HG03575 (cell line): Measurements from ENCODE around the gene HIVEP1.

ENCODE experiments used
- ATAC-seq: cut with Tn5 transposase; IDR thresholded peaks from one replicate; pipeline ENCODE4 v1.9.1; 2021; ENCODE audit not compliant: unreplicated experiment, insufficient number of reproducible peaks, low FRiP score; ENCODE audit errors: extremely low read depth

Gene HIVEP1

DNA sequence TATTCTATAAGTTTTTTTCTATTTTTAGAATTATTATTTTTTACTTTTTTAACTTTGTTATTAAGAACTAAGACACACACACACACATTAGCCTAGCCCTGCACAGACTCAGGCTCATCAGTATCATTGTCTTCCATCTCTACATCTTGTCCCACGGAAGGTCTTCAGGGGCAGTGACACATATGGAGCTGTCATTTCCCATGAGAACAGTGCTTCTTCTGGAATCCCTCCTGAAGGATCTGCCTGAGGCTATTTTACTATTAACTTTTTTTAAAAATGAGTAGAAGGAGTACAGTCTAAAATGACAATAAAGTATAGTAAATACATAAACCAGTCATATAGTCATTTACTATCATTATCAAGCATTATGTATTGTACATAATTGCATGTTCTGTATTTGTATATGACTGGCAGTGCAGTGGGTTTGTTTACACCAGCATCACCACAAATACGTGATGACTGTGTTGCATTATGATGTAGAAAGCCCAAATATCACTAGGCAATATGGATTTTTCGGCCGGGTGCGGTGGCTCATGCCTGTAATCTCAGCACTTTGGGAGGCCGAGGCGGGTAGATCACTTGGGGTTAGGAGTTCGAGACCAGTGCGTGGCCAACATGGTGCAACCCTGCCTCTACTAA, 57.9 kb downstream of the HIVEP1 start:
- no peak for ATAC-seq

- ATAC-seq = no peak
These were observed 59.0 kb downstream of the HIVEP1 start for GRCh38 chr6:12071064-12071615.

GRCh38 chr6:12075067-12075563, 63.0 kb downstream of the HIVEP1 start:
- no peak for ATAC-seq

DNA sequence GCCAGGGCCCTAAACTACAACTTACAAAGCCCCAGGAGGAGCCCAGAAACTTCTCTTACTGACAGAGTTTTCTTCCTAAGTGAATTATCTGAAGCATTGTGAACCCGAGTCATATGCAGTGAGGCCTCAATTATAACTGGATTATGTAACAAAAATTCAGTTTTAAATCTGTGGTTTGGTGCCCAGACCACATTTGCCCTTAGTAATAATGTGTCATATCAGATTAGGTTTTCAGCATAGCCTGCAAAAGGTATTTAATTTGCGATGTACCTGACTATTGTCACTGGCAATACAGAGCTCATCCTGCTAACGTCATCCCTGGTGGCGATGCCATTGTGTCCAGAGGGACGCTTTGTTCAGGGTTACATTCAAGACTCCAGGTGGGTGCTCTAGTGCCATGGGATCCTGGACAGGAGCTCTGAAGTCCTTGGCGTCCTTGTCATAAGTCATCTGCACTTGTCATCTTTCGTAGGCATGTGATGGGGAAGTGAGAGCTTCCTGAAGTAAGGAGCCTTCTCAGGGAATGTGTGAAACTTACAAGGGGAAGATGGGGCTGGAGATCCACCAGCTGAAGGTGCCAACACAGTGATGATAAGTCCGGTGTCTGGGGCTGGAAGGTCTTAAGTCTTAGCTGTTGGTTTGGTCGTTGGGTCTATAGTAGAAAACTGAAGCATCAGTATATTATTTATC, 65.1 kb downstream of the HIVEP1 start:
- ATAC-seq = no peak

- ATAC-seq = no peak
These were observed 65.9 kb downstream of the HIVEP1 start for GRCh38 chr6:12078014-12078413.

GRCh38 chr6:12081771-12082170, 69.7 kb downstream of the HIVEP1 start:
- no peak for ATAC-seq

- ATAC-seq = no peak
These were observed 70.3 kb downstream of the HIVEP1 start for GRCh38 chr6:12082368-12082767.

DNA sequence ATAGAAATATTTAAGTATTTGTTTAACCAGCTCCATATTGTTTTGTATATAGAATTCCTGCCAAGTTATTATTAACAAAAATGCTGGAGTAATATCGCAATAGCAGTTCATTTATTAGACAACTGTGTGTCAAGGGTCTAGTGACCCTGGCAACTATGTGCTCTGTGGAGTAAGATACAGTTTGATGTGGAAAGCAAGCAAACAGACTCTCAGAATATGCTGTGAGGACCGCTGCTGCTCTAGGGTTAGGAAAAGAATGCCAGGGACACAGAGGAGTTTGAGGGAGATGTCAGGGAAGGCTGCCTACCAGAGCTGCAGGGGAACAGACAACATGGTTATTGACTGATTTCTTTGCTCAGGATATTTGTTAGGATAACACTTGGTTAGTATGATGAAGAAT, 71.2 kb downstream of the HIVEP1 start:
- no peak for ATAC-seq

DNA sequence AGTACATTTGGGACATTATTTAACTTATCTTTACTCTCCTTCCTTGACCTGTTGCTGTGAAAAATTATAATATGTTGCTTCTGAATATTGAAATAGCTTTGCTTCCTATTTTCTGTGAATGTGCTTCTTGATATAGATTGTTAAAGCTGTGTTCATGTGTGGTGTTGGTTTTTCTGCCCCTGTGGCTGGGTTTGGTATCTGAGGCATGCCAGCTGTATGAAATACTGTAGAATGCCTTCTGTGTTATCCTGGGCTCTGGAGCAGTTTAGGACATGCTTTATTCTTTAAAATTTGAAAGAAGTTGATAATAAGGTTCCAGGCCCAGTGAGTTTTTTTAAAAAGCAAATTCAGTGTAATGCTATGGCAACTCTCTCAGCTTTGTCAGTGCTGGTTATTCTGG, 71.7 kb downstream of the HIVEP1 start:
- ATAC-seq = no peak

DNA sequence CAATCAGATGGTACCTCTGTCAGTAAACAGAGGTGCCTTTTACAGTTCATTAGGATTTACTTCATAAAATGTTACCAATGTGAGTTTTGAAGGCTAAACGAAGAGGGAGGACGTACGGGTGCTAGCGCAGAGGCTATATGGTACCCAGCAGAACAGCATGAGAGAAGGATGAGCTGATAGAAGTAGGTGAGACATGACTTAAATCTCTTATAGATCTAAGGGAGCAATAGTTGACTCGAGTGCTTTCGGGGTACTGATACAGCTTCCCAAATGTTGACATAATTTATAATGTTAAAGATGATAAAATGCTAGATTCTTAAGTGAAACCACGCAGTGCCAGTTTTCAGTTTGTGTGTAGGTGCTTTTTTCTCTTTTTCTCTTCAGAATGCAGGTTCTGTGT, 72.6 kb downstream of the HIVEP1 start:
- no peak for ATAC-seq

- no peak for ATAC-seq
These were observed 76.4 kb downstream of the HIVEP1 start for GRCh38 chr6:12088531-12088930.

- ATAC-seq = no peak
These were observed 78.6 kb downstream of the HIVEP1 start for GRCh38 chr6:12090714-12091113.

- no peak for ATAC-seq
These were observed 80.7 kb downstream of the HIVEP1 start for GRCh38 chr6:12092762-12093161.

DNA sequence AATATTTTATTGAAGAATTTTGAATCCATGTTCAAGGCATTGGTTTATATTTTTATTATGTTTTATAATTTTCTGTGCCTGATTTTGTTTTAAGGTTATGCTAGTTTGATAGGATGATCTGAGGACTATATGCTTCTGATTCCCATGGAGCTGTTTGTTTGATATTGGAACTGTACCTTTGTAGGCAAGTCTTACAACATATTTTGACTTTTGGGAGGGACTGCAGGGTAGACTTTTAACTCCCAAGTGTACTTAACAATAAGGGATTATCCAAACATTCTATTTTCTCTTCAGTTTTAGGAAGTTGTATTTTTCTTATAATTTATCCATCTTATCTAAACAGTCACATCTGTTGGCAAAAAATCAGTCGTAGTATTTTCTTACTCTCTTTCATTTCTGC, 82.6 kb downstream of the HIVEP1 start:
- no peak for ATAC-seq

DNA sequence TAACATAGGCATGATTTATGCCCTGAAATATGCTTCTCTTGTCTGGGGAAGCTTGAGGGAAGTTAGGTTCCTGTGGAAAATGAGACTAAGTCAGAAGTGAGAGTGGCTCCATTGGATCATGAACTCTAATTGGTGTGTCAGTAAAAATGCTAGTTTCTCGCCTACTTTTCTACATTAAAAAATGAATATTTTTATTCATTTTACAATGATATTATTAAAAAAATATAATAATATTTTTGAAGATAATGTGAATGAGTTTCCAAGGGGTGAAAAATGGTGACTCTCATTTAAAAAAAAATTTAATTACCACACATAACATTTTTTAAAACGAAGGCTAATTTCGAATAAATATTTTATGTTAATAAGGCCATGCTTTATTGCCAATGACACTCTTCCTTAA, 84.2 kb downstream of the HIVEP1 start:
- no peak for ATAC-seq

DNA sequence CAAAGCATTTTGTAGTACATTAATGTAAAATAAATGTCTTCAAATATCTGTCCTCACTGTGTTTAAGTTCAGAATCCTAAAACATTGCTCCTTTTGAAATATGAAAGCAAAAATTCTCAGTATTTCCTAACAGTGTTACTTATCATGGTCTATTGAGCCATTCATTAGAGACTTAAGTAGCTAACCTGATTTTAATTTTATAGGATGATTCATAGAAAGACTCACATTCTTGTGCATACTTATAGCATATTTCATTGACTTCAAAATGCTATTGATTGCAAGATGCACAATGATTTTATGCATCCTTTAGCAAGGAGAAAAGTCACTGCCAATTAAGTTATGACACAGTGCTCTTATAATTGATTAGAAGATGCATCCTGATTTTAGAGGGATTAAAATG, 85.7 kb downstream of the HIVEP1 start:
- ATAC-seq = no peak

- no peak for ATAC-seq
These were observed 87.7 kb downstream of the HIVEP1 start for GRCh38 chr6:12099623-12100338.

- no peak for ATAC-seq
These were observed 88.9 kb downstream of the HIVEP1 start for GRCh38 chr6:12101048-12101447.

- ATAC-seq = no peak
These were observed 89.7 kb downstream of the HIVEP1 start for GRCh38 chr6:12101653-12102312.
